ENCODE data around the gene PLAC9.

Gene PLAC9

GRCh38 chr10:80168679-80169380 is 36.3 kb downstream of the PLAC9 start:
- Histone ChIP-seq H4K20me1 (peaks cover 30 to 82% (median 64%) of the 10 kb centered on the region in 11 experiments; a peak in 21 of 22 replicates), H3K27ac (0 out of 22 replicates have a peak overlapping the region, but pooled peaks of 1 of the 11 experiments have one; percentile 4), H3K4me2 (peak overlapping the region in 10 of 11 experiments; percentile 12 to 93 (median 82); a peak in 17 of 22 replicates)

GRCh38 chr10:80170026-80170425 is 37.5 kb downstream of the PLAC9 start:
- H4K20me1 ChIP-seq, result peaks cover 38 to 88% (median 76%) of the 10 kb centered on the region in 11 experiments; a peak in 21 of 22 replicates
- TF ChIP-seq Cebpa-rat (IDR thresholded peaks at IDR 0.05), result no peak
- no peak overlapping the region for H3K27ac ChIP-seq
- H3K27me3 ChIP-seq, result no peaks in the 10 kb centered on the region
- H3K4me1 ChIP-seq, result peaks cover 49 to 94% (median 71%) of the 10 kb centered on the region in 10 experiments
- no peak overlapping the region for H3K9ac ChIP-seq
- peak overlapping the region in 1 of 11 experiments; percentile 87; a peak in 1 of 22 replicates for H3K4me2 ChIP-seq
- H3K9me3 ChIP-seq (replicated peaks in 1 of 11), result no peaks in the 10 kb centered on the region
- no peak overlapping the region for H3K4me3 ChIP-seq
- H3K36me3 ChIP-seq, result peaks cover 17 to 76% (median 58%) of the 10 kb centered on the region in 11 experiments

More at GRCh38 chr10:80168679-80169380, 36.3 kb downstream of the PLAC9 start:
- H3K4me1 ChIP-seq, result peaks cover 54 to 100% (median 74%) of the 10 kb centered on the region in 10 experiments
- H3K9ac ChIP-seq, result peak overlapping the region in 2 of 11 experiments; percentile 0 to 37; a peak in 3 of 22 replicates
- no peaks in the 10 kb centered on the region for H3K9me3 ChIP-seq (replicated peaks in 1 of 11)
- TF ChIP-seq Cebpa-rat (IDR thresholded peaks at IDR 0.05), result no peak
- no peak overlapping the region for H3K4me3 ChIP-seq
- H3K36me3 ChIP-seq, result peaks cover 26 to 80% (median 65%) of the 10 kb centered on the region in 11 experiments
- H3K27me3 ChIP-seq, result no peaks in the 10 kb centered on the region

GRCh38 chr10:80170641-80171040 is 38.1 kb downstream of the PLAC9 start:
- Histone ChIP-seq H3K4me2 (no peak overlapping the region), H3K36me3 (peaks cover 17 to 79% (median 54%) of the 10 kb centered on the region in 11 experiments), H3K4me3 (no peak overlapping the region), H3K27me3 (no peaks in the 10 kb centered on the region), H3K4me1 (peaks cover 43 to 91% (median 65%) of the 10 kb centered on the region in 10 experiments), H3K27ac (peak overlapping the region in 1 of 11 experiments; percentile 7; a peak in 1 of 22 replicates), H3K9me3 (replicated peaks in 1 of 11) (no peaks in the 10 kb centered on the region), H4K20me1 (peaks cover 44 to 93% (median 81%) of the 10 kb centered on the region in 11 experiments; a peak in 21 of 22 replicates), H3K9ac (no peak overlapping the region)
- TF ChIP-seq Cebpa-rat (IDR thresholded peaks at IDR 0.05), result no peak

GRCh38 chr10:80171248-80171660 is 38.7 kb downstream of the PLAC9 start:
- Histone ChIP-seq H3K27me3 (no peaks in the 10 kb centered on the region), H3K9me3 (replicated peaks in 1 of 11) (no peaks in the 10 kb centered on the region), H3K4me3 (no peak overlapping the region), H3K9ac (peak overlapping the region in 2 of 11 experiments; percentile 6 to 17; a peak in 1 of 22 replicates), H3K27ac (peak overlapping the region in 1 of 11 experiments; percentile 7; a peak in 1 of 22 replicates), H4K20me1 (peaks cover 50 to 99% (median 87%) of the 10 kb centered on the region in 11 experiments; a peak in 21 of 22 replicates), H3K36me3 (peaks cover 17 to 83% (median 54%) of the 10 kb centered on the region in 11 experiments), H3K4me1 (peaks cover 37 to 85% (median 59%) of the 10 kb centered on the region in 10 experiments), H3K4me2 (no peak overlapping the region)
- no peak for TF ChIP-seq Cebpa-rat (IDR thresholded peaks at IDR 0.05)

GRCh38 chr10:80172896-80173295 is 40.4 kb downstream of the PLAC9 start:
- Histone ChIP-seq H3K4me2 (no peak overlapping the region), H3K9me3 (replicated peaks in 1 of 11) (no peaks in the 10 kb centered on the region), H3K4me1 (peaks cover 25 to 73% (median 45%) of the 10 kb centered on the region in 10 experiments), H3K36me3 (peaks cover 17 to 91% (median 50%) of the 10 kb centered on the region in 11 experiments), H3K27me3 (no peaks in the 10 kb centered on the region), H3K4me3 (no peak overlapping the region), H4K20me1 (peaks cover 66 to 100% (median 96%) of the 10 kb centered on the region in 11 experiments), H3K27ac (0 out of 22 replicates have a peak overlapping the region, but pooled peaks of 1 of the 11 experiments have one; percentile 2), H3K9ac (peak overlapping the region in 1 of 11 experiments; percentile 31; a peak in 1 of 22 replicates)
- no peak for TF ChIP-seq Cebpa-rat (IDR thresholded peaks at IDR 0.05)

- Histone ChIP-seq H3K27ac (no peak overlapping the region), H3K36me3 (peaks cover 17 to 96% (median 50%) of the 10 kb centered on the region in 11 experiments), H4K20me1 (peaks cover 72 to 100% (median 96%) of the 10 kb centered on the region in 11 experiments), H3K9me3 (replicated peaks in 1 of 11) (no peaks in the 10 kb centered on the region), H3K27me3 (no peaks in the 10 kb centered on the region), H3K4me2 (peak overlapping the region in 1 of 11 experiments; percentile 11; a peak in 2 of 22 replicates), H3K4me1 (peaks cover 25 to 73% (median 45%) of the 10 kb centered on the region in 10 experiments), H3K4me3 (no peak overlapping the region), H3K9ac (0 out of 22 replicates have a peak overlapping the region, but pooled peaks of 1 of the 11 experiments have one; percentile 5)
- no peak for TF ChIP-seq Cebpa-rat (IDR thresholded peaks at IDR 0.05)
Measured at GRCh38 chr10:80173466-80173865, 40.9 kb downstream of the PLAC9 start.

- peaks cover 70 to 100% (median 96%) of the 10 kb centered on the region in 11 experiments for H4K20me1 ChIP-seq
- no peaks in the 10 kb centered on the region for H3K9me3 ChIP-seq (replicated peaks in 1 of 11)
- H3K27ac ChIP-seq, result no peak overlapping the region
- peaks cover 29 to 62% (median 45%) of the 10 kb centered on the region in 10 experiments for H3K4me1 ChIP-seq
- H3K36me3 ChIP-seq, result peaks cover 9 to 98% (median 45%) of the 10 kb centered on the region in 11 experiments; a peak in 20 of 22 replicates
- no peak overlapping the region for H3K4me3 ChIP-seq
- TF ChIP-seq Cebpa-rat (IDR thresholded peaks at IDR 0.05), result no peak
- H3K4me2 ChIP-seq, result no peak overlapping the region
- no peaks in the 10 kb centered on the region for H3K27me3 ChIP-seq
- H3K9ac ChIP-seq, result no peak overlapping the region
Measured at GRCh38 chr10:80174641-80175395, 42.3 kb downstream of the PLAC9 start.

GRCh38 chr10:80176526-80176925 is 44.0 kb downstream of the PLAC9 start:
- H3K36me3 ChIP-seq, result peaks cover 10 to 98% (median 36%) of the 10 kb centered on the region in 11 experiments; a peak in 20 of 22 replicates
- no peak overlapping the region for H3K27ac ChIP-seq
- no peak overlapping the region for H3K4me3 ChIP-seq
- no peaks in the 10 kb centered on the region for H3K9me3 ChIP-seq (replicated peaks in 1 of 11)
- H3K9ac ChIP-seq, result no peak overlapping the region
- no peak for TF ChIP-seq Cebpa-rat (IDR thresholded peaks at IDR 0.05)
- H3K4me1 ChIP-seq, result peaks cover 29 to 50% (median 41%) of the 10 kb centered on the region in 10 experiments
- H3K4me2 ChIP-seq, result no peak overlapping the region
- no peaks in the 10 kb centered on the region for H3K27me3 ChIP-seq
- peaks cover 69 to 100% (median 90%) of the 10 kb centered on the region in 11 experiments; a peak in 21 of 22 replicates for H4K20me1 ChIP-seq

Data from BLaER1 treated with 17β-estradiol and CSF1 and Interleukin-3, amounts not matched to agents 10 nM and 100 nM (cell line).